Smooth muscle cell (in vitro differentiated cells): ENCODE results near the gene ADCY9. TPM values are rescaled to one million over a fixed set of nuclear protein-coding genes. Genes with fewer than 3 reads are reported as not detected.

Source experiments
- DNase-seq: peaks from one replicate; lab custom pipeline; 2025; ENCODE audit not compliant: unreplicated experiment; lab: John Stamatoyannopoulos, UW
- H2AFZ ChIP-seq: fragments of 200-600 bp; sonication (generic); 2 replicates; pipeline ENCODE4 v1.6.0; 2016; ENCODE audit warnings: antibody characterized with exemption, low read depth, mild to moderate bottlenecking
- H3F3A ChIP-seq: fragments of 200-600 bp; sonication (generic); 2 replicates; pipeline ENCODE4 v1.6.0; 2017; ENCODE audit warnings: antibody characterized with exemption, low read depth
- H3K27ac ChIP-seq: fragments of 200-600 bp; sonication (generic); 2 replicates; pipeline ENCODE4 v1.5.1; 2016; ENCODE audit warnings: low read depth, mild to moderate bottlenecking
- H3K27me3 ChIP-seq: fragments of 200-600 bp; sonication (generic); 2 replicates; pipeline ENCODE4 v1.6.1; 2016; ENCODE audit warnings: low read depth, mild to moderate bottlenecking
- H3K36me3 ChIP-seq: fragments of 200-600 bp; sonication (generic); 2 replicates; pipeline ENCODE4 v1.5.1; 2016; ENCODE audit warnings: low read depth
- H3K4me1 ChIP-seq: fragments of 200-600 bp; sonication (generic); 2 replicates; pipeline ENCODE4 v1.5.1; 2016; ENCODE audit warnings: low read depth
- H3K4me2 ChIP-seq: fragments of 200-600 bp; sonication (generic); 2 replicates; pipeline ENCODE4 v1.6.0; 2016; ENCODE audit warnings: mild to moderate bottlenecking
- H3K4me3 ChIP-seq: fragments of 200-600 bp; sonication (generic); 2 replicates; pipeline ENCODE4 v1.5.1; 2016; ENCODE audit warnings: mild to moderate bottlenecking
- H3K79me2 ChIP-seq: fragments of 200-600 bp; sonication (generic); 2 replicates; pipeline ENCODE4 v1.6.0; 2016; ENCODE audit warnings: low read depth, mild to moderate bottlenecking
- H3K9ac ChIP-seq: fragments of 200-600 bp; sonication (generic); 2 replicates; pipeline ENCODE4 v1.6.0; 2016; ENCODE audit warnings: low read depth
- H3K9me3 ChIP-seq: fragments of 200-600 bp; sonication (generic); replicated peaks from 2 replicates; pipeline ENCODE4 v1.5.1; 2016; ENCODE audit warnings: low read depth
- H4K20me1 ChIP-seq: fragments of 200-600 bp; sonication (generic); 2 replicates; pipeline ENCODE4 v1.6.0; 2016; ENCODE audit warnings: low read depth
- CTCF ChIP-seq: fragments of 200-600 bp; sonication (generic); IDR thresholded peaks from 2 replicates; pipeline ENCODE4 v1.5.1; 2017; ENCODE audit warnings: borderline replicate concordance, mild to moderate bottlenecking, antibody characterized with exemption; ENCODE audit not compliant: insufficient read depth, poor library complexity, severe bottlenecking
- WGBS: methylation state at CpG from one replicate; pipeline ENCODE4 v1.1.7; 2016; ENCODE audit warnings: low lambda C conversion rate; 5-methylcytosine and 5-hydroxymethylcytosine counted together
- polyA plus RNA-seq: library from polyadenylated mRNA; unstranded; fragments of >200 nt; fragmentation: Nextera tagmentation; extraction: Ambion mirVana; gene quantifications from 2 replicates; pipeline ENCODE4 v1.2.1, GENCODE V29; 2016
- total RNA-seq: library from RNA; depleted of rRNA; stranded (reverse); fragments of >200 nt; gene quantifications from 2 replicates; pipeline ENCODE4 v1.2.3, GENCODE V29; 2014

Gene ADCY9
- total and polyA plus RNA-seq, 2 experiments from 2014 or later = 7.2 to 8.9 TPM

- Histone ChIP-seq H3K4me1 (no peaks in the 10 kb centered on the region), H3K36me3 (no peaks in the 10 kb centered on the region), H2AFZ (no peak overlapping the region), H3K27ac (no peak overlapping the region), H4K20me1 (no peaks in the 10 kb centered on the region), H3K4me2 (no peak overlapping the region), H3F3A (no peaks in the 10 kb centered on the region), H3K4me3 (no peak overlapping the region), H3K9ac (no peak overlapping the region), H3K79me2 (no peaks in the 10 kb centered on the region), H3K9me3 (no peaks in the 10 kb centered on the region), H3K27me3 (no peaks in the 10 kb centered on the region)
- 92% methylated on average over 5 of the region's 5 CpGs for WGBS
- DNase-seq = no peak
- TF ChIP-seq CTCF = no peak
These were observed 32.8 kb downstream of the ADCY9 start for GRCh38 chr16:4083347-4083870.

- Histone ChIP-seq H3K27me3 (no peaks in the 10 kb centered on the region), H3K27ac (no peak overlapping the region), H2AFZ (no peak overlapping the region), H3K36me3 (no peaks in the 10 kb centered on the region), H3K9ac (no peak overlapping the region), H3K4me1 (no peaks in the 10 kb centered on the region), H3K9me3 (no peaks in the 10 kb centered on the region), H4K20me1 (no peaks in the 10 kb centered on the region), H3K4me3 (no peak overlapping the region), H3K79me2 (no peaks in the 10 kb centered on the region), H3F3A (no peaks in the 10 kb centered on the region), H3K4me2 (no peak overlapping the region)
- TF ChIP-seq CTCF = no peak
- 90% methylated on average over 15 of the region's 15 CpGs for WGBS
- no peak for DNase-seq
These were observed 33.7 kb downstream of the ADCY9 start for GRCh38 chr16:4082474-4083044.

DNA sequence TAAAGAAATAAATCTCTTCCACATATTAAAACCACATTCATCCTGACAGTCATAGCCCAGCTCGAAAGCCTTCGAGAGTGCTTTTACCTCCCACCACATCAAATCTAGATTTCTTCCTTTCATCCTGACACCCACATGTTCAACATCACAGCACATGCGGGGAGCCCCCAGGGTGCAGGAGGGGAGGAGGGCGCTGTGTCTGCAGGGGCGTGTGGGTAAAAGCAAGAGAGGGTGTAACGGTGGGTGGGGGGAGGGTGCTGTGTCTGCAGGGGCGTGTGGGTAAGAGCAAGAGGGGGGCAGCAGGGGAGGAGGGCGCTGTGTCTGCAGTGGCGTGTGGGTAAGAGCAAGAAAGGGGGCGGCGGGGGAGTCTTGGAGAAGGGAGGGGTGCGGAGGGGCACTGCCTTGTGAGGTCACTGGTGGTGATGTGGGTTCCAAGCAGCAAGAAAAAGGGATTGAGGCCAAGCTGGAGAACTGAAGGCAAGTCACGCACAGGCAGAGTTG, 34.7 kb downstream of the ADCY9 start:
- no peak overlapping the region for H2AFZ ChIP-seq
- H3K4me2 ChIP-seq = no peak overlapping the region
- no peaks in the 10 kb centered on the region for H3K9me3 ChIP-seq
- no peaks in the 10 kb centered on the region for H3F3A ChIP-seq
- H3K27me3 ChIP-seq = no peaks in the 10 kb centered on the region
- no peak for TF ChIP-seq CTCF
- H3K9ac ChIP-seq = no peak overlapping the region
- no peaks in the 10 kb centered on the region for H3K79me2 ChIP-seq
- 67% methylated on average over 7 of the region's 13 CpGs for WGBS
- H3K27ac ChIP-seq = no peak overlapping the region
- H4K20me1 ChIP-seq = no peaks in the 10 kb centered on the region
- H3K4me3 ChIP-seq = no peak overlapping the region
- H3K36me3 ChIP-seq = no peaks in the 10 kb centered on the region
- no peaks in the 10 kb centered on the region for H3K4me1 ChIP-seq
- no peak for DNase-seq

- Histone ChIP-seq H4K20me1 (no peaks in the 10 kb centered on the region), H3K4me1 (no peaks in the 10 kb centered on the region), H3K9ac (no peak overlapping the region), H3F3A (no peaks in the 10 kb centered on the region), H3K36me3 (no peaks in the 10 kb centered on the region), H3K4me3 (no peak overlapping the region), H3K4me2 (no peak overlapping the region), H3K9me3 (no peaks in the 10 kb centered on the region), H3K27ac (no peak overlapping the region), H3K27me3 (no peaks in the 10 kb centered on the region), H2AFZ (no peak overlapping the region), H3K79me2 (no peaks in the 10 kb centered on the region)
- TF ChIP-seq CTCF = no peak
- WGBS = 91% methylated on average over 10 of the region's 10 CpGs
- DNase-seq = no peak
These were observed 35.2 kb downstream of the ADCY9 start for GRCh38 chr16:4081047-4081446.
